HepG2 (cell line): Measurements from ENCODE around the gene ITGAV. TPM values are rescaled to one million over a fixed set of nuclear protein-coding genes. Genes with fewer than 3 reads are reported as not detected.

Source experiments
- ATAC-seq: fragments of 200-7000 bp; cut with Tn5 transposase; 3 replicates; pipeline ENCODE4 v1.9.1; 2020; ENCODE audit warnings: mild to moderate bottlenecking, moderate library complexity
- BruUV-seq: library from RNA; stranded (reverse); fragments of 400-500 nt; replicated peaks from 2 replicates; lab custom pipeline; 2021; lab: Mats Ljungman, UMichigan
- CTCF ChIA-PET: fragments of 300-600 bp; formaldehyde crosslinking; extraction: SDS; loops from one replicate; lab custom pipeline; 2021; ENCODE audit warnings: low total read pairs, inconsistent platforms, low intra/inter-chr PET ratio; lab: Yijun Ruan, JAX
- POLR2A ChIA-PET: fragments of 350-600 bp; sonication (Branson Sonifier 250); formaldehyde crosslinking; loops from one replicate; lab custom pipeline; 2020; ENCODE audit warnings: antibody characterized with exemption, inconsistent platforms; lab: Yijun Ruan, JAX
- DNase-seq: peaks from one replicate; pipeline ENCODE4 v3.0.0-alpha.2; 2015; ENCODE audit warnings: low spot score
- FAIRE-seq: peaks from 3 replicates; lab custom pipeline; 2011; peaks lifted over from hg19 to GRCh38; lab: Jason Lieb, UNC
- H2AFZ ChIP-seq: one replicate; pipeline ENCODE4 v1.6.1; 2011; ENCODE audit warnings: low read length, inconsistent platforms
- H3K27ac ChIP-seq: fragments of 300-600 bp; 3 replicates; pipeline ENCODE4 v1.8.0; 2011; ENCODE audit warnings: mixed run types, mild to moderate bottlenecking, mixed read lengths, low read length, inconsistent platforms; ENCODE audit not compliant: insufficient read depth; ENCODE audit errors: extremely low read length
- H3K27me3 ChIP-seq, 2 experiments: fragments of 200-600 bp in 1 of 2; 2 replicates in 1 of 2; 3 replicates in 1 of 2; pipeline versions ENCODE4 v1.6.0 to v1.8.0; 2011; ENCODE audit warnings: low read length in 2 of 2, mild to moderate bottlenecking in 2 of 2, moderate library complexity in 2 of 2, inconsistent platforms in 1 of 2; ENCODE audit not compliant: insufficient read depth in 2 of 2, control insufficient read depth in 1 of 2
- H3K36me3 ChIP-seq, 2 experiments: fragments of 200-600 bp in 1 of 2; replicated peaks in 1 of 2; 2 replicates in 1 of 2; 3 replicates in 1 of 2; pipeline versions ENCODE4 v1.5.1 to v1.8.0; 2011; ENCODE audit warnings: low read length in 2 of 2, inconsistent platforms in 1 of 2; ENCODE audit not compliant: insufficient read depth in 2 of 2, control insufficient read depth in 1 of 2
- H3K4me1 ChIP-seq: 2 replicates; pipeline ENCODE4 v1.5.1; 2012; ENCODE audit warnings: low read length, inconsistent platforms; ENCODE audit not compliant: insufficient read depth
- H3K4me2 ChIP-seq: 2 replicates; pipeline ENCODE4 v1.6.0; 2011; ENCODE audit warnings: low read depth, low read length, inconsistent platforms
- H3K4me3 ChIP-seq, 3 experiments: fragments of 200-600 bp in 1 of 3; sonication (generic), shearing (Covaris generic) in 1 of 3; replicated peaks in 1 of 3; 2 replicates each; pipeline ENCODE4 v1.5.1; 2011 to 2016; ENCODE audit warnings: low read length in 3 of 3, inconsistent platforms in 2 of 3, low read depth in 2 of 3, mild to moderate bottlenecking in 2 of 3, control low read depth in 1 of 3, mixed read lengths in 1 of 3; ENCODE audit not compliant: insufficient read depth in 1 of 3
- H3K79me2 ChIP-seq: one replicate; pipeline ENCODE4 v1.6.1; 2011; ENCODE audit warnings: low read length, inconsistent platforms; ENCODE audit not compliant: insufficient read depth
- H3K9ac ChIP-seq: 2 replicates; pipeline ENCODE4 v1.6.0; 2011; ENCODE audit warnings: mild to moderate bottlenecking, low read depth, low read length, inconsistent platforms; ENCODE audit not compliant: insufficient read depth
- H3K9me3 ChIP-seq: 2 replicates; pipeline ENCODE4 v1.5.1; 2012; ENCODE audit warnings: mild to moderate bottlenecking, low read length
- H4K20me1 ChIP-seq: 2 replicates; pipeline ENCODE4 v1.6.0; 2011; ENCODE audit warnings: inconsistent platforms, mild to moderate bottlenecking, low read length, moderate library complexity; ENCODE audit not compliant: insufficient read depth
- AKAP8 ChIP-seq: sonication (generic); formaldehyde crosslinking; IDR thresholded peaks from 2 replicates; pipeline ENCODE4 v1.5.1; 2020; ENCODE audit warnings: mild to moderate bottlenecking, missing genetic modification reagents
- BRD4 ChIP-seq: sonication (generic); formaldehyde crosslinking; IDR thresholded peaks from 2 replicates; pipeline ENCODE4 v1.4.0; 2020; ENCODE audit warnings: missing genetic modification reagents
- FOXJ3 ChIP-seq: sonication (generic); formaldehyde crosslinking; IDR thresholded peaks from 2 replicates; pipeline ENCODE4 v1.4.0; 2020; ENCODE audit warnings: missing genetic modification reagents, mild to moderate bottlenecking, borderline replicate concordance
- GATAD2A ChIP-seq: IDR thresholded peaks from 2 replicates; pipeline ENCODE4 v1.6.1; 2016
- HINFP ChIP-seq: sonication (generic); formaldehyde crosslinking; IDR thresholded peaks from 2 replicates; pipeline ENCODE4 v1.4.0; 2020; ENCODE audit warnings: low read depth, mild to moderate bottlenecking, missing genetic modification reagents
- MZF1 ChIP-seq: sonication (generic); formaldehyde crosslinking; IDR thresholded peaks from 2 replicates; pipeline ENCODE4 v1.8.1; 2023; ENCODE audit warnings: mild to moderate bottlenecking, missing genetic modification reagents, borderline replicate concordance
- PAWR ChIP-seq: sonication (generic); formaldehyde crosslinking; IDR thresholded peaks from 2 replicates; pipeline ENCODE4 v1.4.0; 2020; ENCODE audit warnings: missing genetic modification reagents, mild to moderate bottlenecking, borderline replicate concordance
- RAD21 ChIP-seq: fragments of 450-650 bp; formaldehyde crosslinking; IDR thresholded peaks from 2 replicates; pipeline ENCODE4 v1.5.0; 2020; ENCODE audit warnings: mild to moderate bottlenecking
- SKIL ChIP-seq: sonication (generic); formaldehyde crosslinking; IDR thresholded peaks from 2 replicates; pipeline ENCODE4 v1.8.0; 2022; ENCODE audit warnings: missing genetic modification reagents, mild to moderate bottlenecking, moderate library complexity, borderline replicate concordance
- THAP7 ChIP-seq: sonication (generic); formaldehyde crosslinking; IDR thresholded peaks from 2 replicates; pipeline ENCODE4 v1.8.1; 2023; ENCODE audit warnings: mild to moderate bottlenecking, missing genetic modification reagents
- ZNF605 ChIP-seq: sonication (generic); formaldehyde crosslinking; IDR thresholded peaks from 2 replicates; pipeline ENCODE4 v1.8.0; 2022; ENCODE audit warnings: mild to moderate bottlenecking, missing genetic modification reagents
- ZNF770 ChIP-seq: sonication (generic); formaldehyde crosslinking; IDR thresholded peaks from 2 replicates; pipeline ENCODE4 v1.5.0; 2020; ENCODE audit warnings: mild to moderate bottlenecking, missing genetic modification reagents
- WGBS: methylation state at CpG from one replicate; pipeline ENCODE4 v1.1.6; 2017; ENCODE audit warnings: low lambda C conversion rate; 5-methylcytosine and 5-hydroxymethylcytosine counted together
- in situ Hi-C: cut with HindIII; loops from 2 replicates; pipeline ENCODE4 v1.10.0; 2017; ENCODE audit warnings: low pct_unique_long_range_greater_than_20kb; ENCODE audit not compliant: extremely low pct_ligation_motif_present
- intact Hi-C: fragments of 100-400 bp; cut with micrococcal nuclease; formaldehyde crosslinking; loops from one replicate; pipeline ENCODE4 v1.10.0; 2022; ENCODE audit not compliant: unreplicated experiment
- polyA plus RNA-seq, 8 experiments: library from polyadenylated mRNA; depleted of rRNA in 3 of 8; stranded (reverse) in 7 of 8; unstranded in 1 of 8; fragments of >200 nt; fragmentation: Illumina TruSeq in 4 of 8; extraction: Trizol in 4 of 8; gene quantifications; 2 replicates each; pipeline versions ENCODE4 v1.2.1 to v1.2.3, GENCODE V29; 2011 to 2016; ENCODE audit warnings: low read depth in 4 of 8, missing spikeins in 1 of 8, mixed read lengths in 1 of 8; ENCODE audit not compliant: insufficient read depth in 1 of 8
- total RNA-seq, 5 experiments: library from RNA; depleted of rRNA; stranded (reverse); fragments of >200 nt; fragmentation: Illumina TruSeq; extraction: Trizol; gene quantifications; 2 replicates each; pipeline ENCODE4 v1.2.3, GENCODE V29; 2016; ENCODE audit warnings: low read depth in 1 of 5
- TF ChIP-seq, protein P1 (sequence below): sonication (generic); formaldehyde crosslinking; conservative IDR thresholded peaks from 2 replicates; pipeline ENCODE4 v1.5.0; 2020; ENCODE audit warnings: missing genetic modification reagents

Gene ITGAV
- total and polyA plus RNA-seq, 2 of the 13 experiments (the other 11 are each of a cell fraction or from before 2014, with no cell fraction given) = 59.1 to 60.4 TPM

DNA sequence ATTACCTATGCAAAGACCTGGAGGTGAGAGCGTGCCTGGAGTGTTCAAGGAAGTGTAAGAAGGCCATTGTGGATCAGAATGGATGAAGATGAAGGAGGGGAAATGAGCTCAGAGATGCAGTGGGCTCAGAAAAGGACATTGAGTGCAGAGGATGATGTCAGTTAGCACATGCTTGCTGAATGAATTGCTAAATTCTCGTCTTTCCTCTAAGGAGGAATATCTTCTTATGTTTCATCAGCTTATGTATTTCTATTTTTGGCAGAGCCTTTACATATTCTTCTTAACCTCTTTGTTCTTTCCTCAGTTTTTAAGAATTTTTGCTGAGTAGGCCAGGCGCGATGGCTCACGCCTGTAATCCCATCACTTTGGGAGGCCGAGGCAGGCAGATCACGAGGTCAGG, 134.9 kb downstream of the ITGAV start:
- Histone ChIP-seq H3K79me2 (no peaks in the 10 kb centered on the region), H3K4me2 (no peak overlapping the region), H3K9ac (no peak overlapping the region), H3K36me3 (no peaks in the 10 kb centered on the region), H3K9me3 (no peaks in the 10 kb centered on the region), H2AFZ (no peak overlapping the region), H4K20me1 (no peaks in the 10 kb centered on the region), H3K4me1 (no peaks in the 10 kb centered on the region), H3K27ac (no peak overlapping the region), H3K27me3 (no peaks in the 10 kb centered on the region), H3K4me3 (no peak overlapping the region)
- ChIA-PET CTCF (no interaction called here), POLR2A (no interaction called here)
- TF ChIP-seq BRD4 (CRISPR knock-in tag) (no peak), PAWR (CRISPR knock-in tag) (no peak), ZNF605 (CRISPR knock-in tag) (no peak), ZNF770 (no peak), HINFP (CRISPR knock-in tag) (no peak), FOXJ3 (CRISPR knock-in tag) (no peak), GATAD2A (CRISPR knock-in tag) (no peak), AKAP8 (CRISPR knock-in tag) (no peak), SKIL (CRISPR knock-in tag) (no peak), RAD21 (CRISPR knock-in tag) (no peak), MZF1 (CRISPR knock-in tag) (no peak), THAP7 (CRISPR knock-in tag) (no peak)
- TF ChIP-seq, protein P1, sequence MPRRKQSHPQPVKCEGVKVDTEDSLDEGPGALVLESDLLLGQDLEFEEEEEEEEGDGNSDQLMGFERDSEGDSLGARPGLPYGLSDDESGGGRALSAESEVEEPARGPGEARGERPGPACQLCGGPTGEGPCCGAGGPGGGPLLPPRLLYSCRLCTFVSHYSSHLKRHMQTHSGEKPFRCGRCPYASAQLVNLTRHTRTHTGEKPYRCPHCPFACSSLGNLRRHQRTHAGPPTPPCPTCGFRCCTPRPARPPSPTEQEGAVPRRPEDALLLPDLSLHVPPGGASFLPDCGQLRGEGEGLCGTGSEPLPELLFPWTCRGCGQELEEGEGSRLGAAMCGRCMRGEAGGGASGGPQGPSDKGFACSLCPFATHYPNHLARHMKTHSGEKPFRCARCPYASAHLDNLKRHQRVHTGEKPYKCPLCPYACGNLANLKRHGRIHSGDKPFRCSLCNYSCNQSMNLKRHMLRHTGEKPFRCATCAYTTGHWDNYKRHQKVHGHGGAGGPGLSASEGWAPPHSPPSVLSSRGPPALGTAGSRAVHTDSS (CRISPR knock-in tag) = no peak
- in situ Hi-C loops = no loop called here
- no TSS peak for BruUV-seq
- ATAC-seq = no peak
- 50% methylated on average over 7 of the region's 7 CpGs for WGBS
- intact Hi-C loops = no loop called here
- FAIRE-seq = no peak
- no peak for DNase-seq
